ENCODE results near the gene DISP1.

DISP1 gene, protein sequence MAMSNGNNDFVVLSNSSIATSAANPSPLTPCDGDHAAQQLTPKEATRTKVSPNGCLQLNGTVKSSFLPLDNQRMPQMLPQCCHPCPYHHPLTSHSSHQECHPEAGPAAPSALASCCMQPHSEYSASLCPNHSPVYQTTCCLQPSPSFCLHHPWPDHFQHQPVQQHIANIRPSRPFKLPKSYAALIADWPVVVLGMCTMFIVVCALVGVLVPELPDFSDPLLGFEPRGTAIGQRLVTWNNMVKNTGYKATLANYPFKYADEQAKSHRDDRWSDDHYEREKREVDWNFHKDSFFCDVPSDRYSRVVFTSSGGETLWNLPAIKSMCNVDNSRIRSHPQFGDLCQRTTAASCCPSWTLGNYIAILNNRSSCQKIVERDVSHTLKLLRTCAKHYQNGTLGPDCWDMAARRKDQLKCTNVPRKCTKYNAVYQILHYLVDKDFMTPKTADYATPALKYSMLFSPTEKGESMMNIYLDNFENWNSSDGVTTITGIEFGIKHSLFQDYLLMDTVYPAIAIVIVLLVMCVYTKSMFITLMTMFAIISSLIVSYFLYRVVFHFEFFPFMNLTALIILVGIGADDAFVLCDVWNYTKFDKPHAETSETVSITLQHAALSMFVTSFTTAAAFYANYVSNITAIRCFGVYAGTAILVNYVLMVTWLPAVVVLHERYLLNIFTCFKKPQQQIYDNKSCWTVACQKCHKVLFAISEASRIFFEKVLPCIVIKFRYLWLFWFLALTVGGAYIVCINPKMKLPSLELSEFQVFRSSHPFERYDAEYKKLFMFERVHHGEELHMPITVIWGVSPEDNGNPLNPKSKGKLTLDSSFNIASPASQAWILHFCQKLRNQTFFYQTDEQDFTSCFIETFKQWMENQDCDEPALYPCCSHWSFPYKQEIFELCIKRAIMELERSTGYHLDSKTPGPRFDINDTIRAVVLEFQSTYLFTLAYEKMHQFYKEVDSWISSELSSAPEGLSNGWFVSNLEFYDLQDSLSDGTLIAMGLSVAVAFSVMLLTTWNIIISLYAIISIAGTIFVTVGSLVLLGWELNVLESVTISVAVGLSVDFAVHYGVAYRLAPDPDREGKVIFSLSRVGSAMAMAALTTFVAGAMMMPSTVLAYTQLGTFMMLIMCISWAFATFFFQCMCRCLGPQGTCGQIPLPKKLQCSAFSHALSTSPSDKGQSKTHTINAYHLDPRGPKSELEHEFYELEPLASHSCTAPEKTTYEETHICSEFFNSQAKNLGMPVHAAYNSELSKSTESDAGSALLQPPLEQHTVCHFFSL (N-terminal part only)

DNA sequence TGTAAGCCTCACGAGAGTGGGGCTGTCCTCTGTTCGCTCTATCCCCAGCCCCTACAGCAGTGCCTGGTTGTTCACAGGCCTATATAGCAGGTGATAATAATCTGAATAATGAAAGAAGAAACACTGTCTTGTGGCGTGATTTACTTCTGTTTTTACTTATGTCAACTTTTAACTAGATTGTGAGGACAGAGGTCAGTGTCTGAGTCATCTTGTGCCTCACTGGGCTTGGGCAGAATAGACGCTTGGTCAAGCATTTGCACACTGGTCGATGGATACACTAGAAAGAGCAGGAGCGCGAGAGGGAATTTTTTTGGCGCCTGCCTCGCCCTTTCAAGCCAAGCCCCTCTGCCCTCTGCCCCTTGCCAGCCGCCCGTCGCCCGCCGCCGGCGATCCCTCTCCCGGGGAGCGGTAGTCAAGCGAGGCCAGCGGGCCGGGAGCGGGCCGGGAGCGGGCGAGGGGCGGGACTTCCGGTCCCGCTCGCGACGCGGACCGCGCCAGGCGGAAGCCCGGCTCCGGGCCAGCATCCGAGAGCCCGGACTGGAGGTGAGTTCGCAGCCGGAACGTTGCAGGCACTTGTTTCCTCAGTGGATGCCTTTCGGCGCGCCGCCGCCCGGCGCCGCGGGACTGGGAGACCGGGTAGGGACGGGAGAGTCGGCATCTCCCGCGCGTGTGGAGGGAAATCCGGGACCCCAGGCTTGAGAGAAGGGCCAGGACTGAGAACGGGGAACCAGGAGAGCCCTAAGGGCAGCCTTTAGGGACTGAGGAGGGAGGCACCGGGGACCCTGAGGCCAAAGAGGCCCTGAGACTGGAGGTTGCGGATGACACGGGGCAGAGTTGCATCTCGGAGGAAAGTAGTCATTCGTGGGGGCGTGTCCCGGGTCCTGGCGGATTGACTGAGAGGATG, at the start of gene DISP1:
Gene DISP1 (plus strand): TSS at position 504 of the 904 bp plus-strand sequence. CDS start 127,785 bp downstream, outside the sequence.
- Mint-ChIP-seq H3K4me3 (peak within 1 kb of the TSS; percentile 88), H3K36me3 (ENCODE audit: low read depth) (no peaks in the 10 kb centered on the region), H3K27me3 (ENCODE audit: low read depth) (peaks cover 14% of the 10 kb centered on the region), H3K4me1 (ENCODE audit: low read depth) (peaks cover 13% of the 10 kb centered on the region), H3K9me3 (no peaks in the 10 kb centered on the region), H3K27ac (peak within 1 kb of the TSS; percentile 81)
- DNase-seq (ENCODE audit: low spot score), result peak; percentile 67

DNA sequence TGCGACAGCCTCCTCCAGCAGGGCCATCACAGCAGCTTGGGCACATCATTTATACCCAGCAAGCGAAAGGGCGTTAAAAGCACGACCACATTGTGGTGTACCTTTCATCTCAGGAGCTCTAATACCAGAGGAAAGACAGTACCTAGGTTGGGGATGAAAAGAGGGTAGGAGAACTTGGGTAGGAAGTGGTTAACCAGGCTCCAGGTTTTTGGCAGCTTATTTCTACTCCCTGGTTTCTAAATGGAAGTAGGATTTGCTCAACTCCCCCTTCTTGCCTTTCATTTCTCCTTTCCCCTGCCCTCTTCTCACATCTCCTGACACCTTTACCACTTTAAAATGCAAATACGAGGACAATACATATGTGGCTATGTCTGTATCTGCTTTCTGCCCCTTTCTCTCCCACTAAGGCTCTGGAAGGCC, 47.7 kb upstream of the DISP1 start:
- no peak overlapping the region for H3K4me3 Mint-ChIP-seq
- H3K4me1 Mint-ChIP-seq (ENCODE audit: low read depth), result no peaks in the 10 kb centered on the region
- H3K36me3 Mint-ChIP-seq (ENCODE audit: low read depth), result no peaks in the 10 kb centered on the region
- no peak overlapping the region for H3K27ac Mint-ChIP-seq
- no peak for DNase-seq (ENCODE audit: low spot score)
- no peaks in the 10 kb centered on the region for H3K27me3 Mint-ChIP-seq (ENCODE audit: low read depth)
- H3K9me3 Mint-ChIP-seq, result peaks cover 31% of the 10 kb centered on the region

DNA sequence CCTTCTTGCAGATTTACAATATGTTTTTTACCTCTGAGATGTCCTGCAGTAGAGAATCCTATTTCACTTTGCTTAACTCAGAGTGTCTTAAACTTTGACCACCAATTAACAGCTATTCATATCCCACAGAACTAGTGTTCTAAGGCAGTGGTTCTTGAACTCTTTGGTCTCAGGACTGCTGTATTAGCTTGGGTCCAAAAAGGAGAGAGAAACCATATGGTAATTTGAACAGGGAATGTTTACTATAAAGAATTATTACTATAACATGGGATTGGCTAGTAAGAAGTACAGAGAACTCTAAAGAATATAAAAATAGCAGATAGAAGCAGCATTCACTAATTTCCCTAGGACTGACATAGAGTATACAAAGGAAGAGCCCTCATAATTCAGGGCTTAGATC, 46.2 kb upstream of the DISP1 start:
- DNase-seq (ENCODE audit: low spot score), result no peak
- H3K27ac Mint-ChIP-seq, result no peak overlapping the region
- H3K27me3 Mint-ChIP-seq (ENCODE audit: low read depth), result no peaks in the 10 kb centered on the region
- peaks cover 29% of the 10 kb centered on the region for H3K9me3 Mint-ChIP-seq
- no peak overlapping the region for H3K4me3 Mint-ChIP-seq
- H3K4me1 Mint-ChIP-seq (ENCODE audit: low read depth), result no peaks in the 10 kb centered on the region
- H3K36me3 Mint-ChIP-seq (ENCODE audit: low read depth), result no peaks in the 10 kb centered on the region

DNA sequence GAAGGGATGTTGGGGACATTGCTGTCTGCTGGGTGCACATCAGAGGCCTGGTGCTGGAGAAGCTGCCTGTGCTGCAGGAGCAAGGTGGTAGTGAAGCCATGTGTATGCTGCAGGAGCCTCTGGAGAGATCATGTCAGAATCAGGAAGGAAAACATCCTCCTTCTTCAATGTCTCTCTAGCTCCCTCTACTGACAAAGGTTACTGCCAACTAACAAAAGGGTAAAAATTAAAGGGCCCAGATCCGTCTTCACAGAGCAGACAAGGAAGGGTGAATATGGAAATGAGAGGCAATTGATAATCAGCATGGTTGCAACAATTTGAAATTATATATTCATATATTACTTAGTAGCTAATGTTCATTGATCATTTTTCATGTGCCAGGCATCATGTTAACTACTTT, 45.7 kb upstream of the DISP1 start:
- Mint-ChIP-seq H3K27me3 (ENCODE audit: low read depth) (no peaks in the 10 kb centered on the region), H3K4me3 (no peak overlapping the region), H3K36me3 (ENCODE audit: low read depth) (no peaks in the 10 kb centered on the region), H3K9me3 (peaks cover 24% of the 10 kb centered on the region), H3K4me1 (ENCODE audit: low read depth) (no peaks in the 10 kb centered on the region), H3K27ac (no peak overlapping the region)
- no peak for DNase-seq (ENCODE audit: low spot score)

DNA sequence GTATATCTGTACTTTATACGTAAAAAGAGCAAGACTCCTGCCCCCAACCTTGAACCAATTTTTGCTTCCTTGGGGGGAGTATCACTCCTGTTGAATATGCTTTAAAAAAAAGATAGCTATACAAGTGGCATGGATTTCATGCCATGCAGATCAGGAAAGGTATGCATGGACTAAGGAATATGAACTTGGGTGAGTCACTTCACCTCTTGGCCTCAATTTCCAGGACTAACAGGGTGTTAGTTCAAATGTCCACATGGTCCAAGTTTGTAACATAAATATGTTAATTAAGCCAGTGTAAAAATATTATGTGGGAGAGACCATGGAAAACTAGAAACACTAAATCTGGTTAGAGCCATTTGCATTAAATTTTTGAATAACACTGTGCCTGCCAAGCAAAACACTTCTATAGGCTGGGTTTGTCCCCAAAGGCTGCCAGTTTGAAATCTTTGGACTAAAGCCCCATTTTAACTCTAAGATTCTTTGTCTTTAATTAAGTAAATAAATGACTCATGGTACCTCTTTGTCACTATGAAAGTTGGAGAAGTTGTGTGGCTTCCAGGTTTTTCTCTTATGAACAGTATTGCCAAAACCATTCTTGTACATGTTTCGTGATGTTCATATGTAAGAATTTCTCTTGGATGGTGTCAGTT, 44.7 kb upstream of the DISP1 start:
- H3K9me3 Mint-ChIP-seq, result peaks cover 21% of the 10 kb centered on the region
- H3K27ac Mint-ChIP-seq, result no peak overlapping the region
- H3K4me3 Mint-ChIP-seq, result no peak overlapping the region

DNA sequence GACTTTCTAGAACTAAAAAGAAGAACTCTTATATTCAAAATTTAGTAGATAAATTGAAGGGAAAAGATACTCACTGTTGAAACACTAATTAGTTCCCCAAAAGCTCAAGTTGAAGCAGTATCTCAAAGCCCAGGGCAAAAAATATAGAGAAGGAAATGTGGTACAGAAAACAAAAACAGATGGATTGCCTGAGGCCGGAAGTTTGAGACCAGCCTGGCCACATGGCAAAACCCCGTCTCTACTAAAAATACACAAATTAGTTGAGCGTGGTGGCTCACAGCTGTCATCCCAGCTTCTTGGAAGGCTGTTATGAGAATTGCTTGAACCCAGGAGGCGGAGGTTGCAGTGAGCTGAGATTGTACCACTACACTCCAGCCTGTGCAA, 41.9 kb upstream of the DISP1 start:
- H3K9me3 Mint-ChIP-seq, result peaks cover 19% of the 10 kb centered on the region
- DNase-seq (ENCODE audit: low spot score), result no peak
- H3K4me3 Mint-ChIP-seq, result no peak overlapping the region
- peaks cover 9% of the 10 kb centered on the region for H3K27me3 Mint-ChIP-seq (ENCODE audit: low read depth)
- no peak overlapping the region for H3K27ac Mint-ChIP-seq
- no peaks in the 10 kb centered on the region for H3K36me3 Mint-ChIP-seq (ENCODE audit: low read depth)
- H3K4me1 Mint-ChIP-seq (ENCODE audit: low read depth), result no peaks in the 10 kb centered on the region

More for the DNA sequence above, 44.7 kb upstream of the DISP1 start:
- H3K36me3 Mint-ChIP-seq (ENCODE audit: low read depth), result no peaks in the 10 kb centered on the region
- peaks cover 7% of the 10 kb centered on the region for H3K27me3 Mint-ChIP-seq (ENCODE audit: low read depth)
- H3K4me1 Mint-ChIP-seq (ENCODE audit: low read depth), result no peaks in the 10 kb centered on the region
- no peak for DNase-seq (ENCODE audit: low spot score)

DNA sequence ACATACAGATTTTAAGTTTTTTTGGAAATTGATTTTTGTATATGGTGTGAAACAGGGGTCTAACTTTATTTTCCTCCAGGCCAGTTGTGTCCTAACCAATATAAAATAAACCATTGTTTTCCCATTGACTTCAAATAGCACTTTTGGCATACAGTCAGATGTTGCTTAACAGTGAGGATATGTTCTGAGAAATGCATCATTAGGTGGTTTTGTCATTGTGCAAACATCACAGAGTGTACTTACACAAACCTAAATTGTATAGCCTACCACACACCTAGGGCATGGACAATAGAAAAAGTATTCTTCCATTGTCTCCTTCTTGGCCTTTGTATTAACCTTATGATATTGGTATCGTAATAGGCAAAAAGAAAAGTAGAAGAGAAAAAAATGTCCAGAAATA, 37.4 kb upstream of the DISP1 start:
- Mint-ChIP-seq H3K9me3 (no peaks in the 10 kb centered on the region), H3K27me3 (ENCODE audit: low read depth) (peaks cover 17% of the 10 kb centered on the region), H3K4me1 (ENCODE audit: low read depth) (no peaks in the 10 kb centered on the region), H3K27ac (no peak overlapping the region), H3K4me3 (no peak overlapping the region), H3K36me3 (ENCODE audit: low read depth) (no peaks in the 10 kb centered on the region)
- no peak for DNase-seq (ENCODE audit: low spot score)

DNA sequence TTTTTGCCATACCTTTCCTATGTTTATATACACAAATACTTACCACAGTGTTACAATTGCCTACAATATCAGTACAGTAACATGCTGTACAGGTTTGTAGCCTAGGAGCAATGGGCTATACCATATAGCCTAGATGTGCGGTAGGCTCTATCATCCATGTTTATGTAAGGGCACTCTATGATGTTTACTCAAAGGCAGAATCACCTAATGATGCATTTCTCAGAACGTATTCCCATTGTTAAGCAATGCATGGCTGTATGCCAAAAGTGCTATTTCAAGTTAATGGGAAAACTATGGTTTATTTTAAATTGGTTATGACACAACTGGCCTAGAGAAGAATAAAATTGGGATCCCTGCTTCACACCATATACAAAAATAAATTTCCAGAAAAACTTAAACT, 36.9 kb upstream of the DISP1 start:
- H3K9me3 Mint-ChIP-seq, result no peaks in the 10 kb centered on the region
- H3K27me3 Mint-ChIP-seq (ENCODE audit: low read depth), result peaks cover 19% of the 10 kb centered on the region
- H3K4me3 Mint-ChIP-seq, result no peak overlapping the region
- no peak for DNase-seq (ENCODE audit: low spot score)
- no peaks in the 10 kb centered on the region for H3K36me3 Mint-ChIP-seq (ENCODE audit: low read depth)
- no peaks in the 10 kb centered on the region for H3K4me1 Mint-ChIP-seq (ENCODE audit: low read depth)
- H3K27ac Mint-ChIP-seq, result no peak overlapping the region

DNA sequence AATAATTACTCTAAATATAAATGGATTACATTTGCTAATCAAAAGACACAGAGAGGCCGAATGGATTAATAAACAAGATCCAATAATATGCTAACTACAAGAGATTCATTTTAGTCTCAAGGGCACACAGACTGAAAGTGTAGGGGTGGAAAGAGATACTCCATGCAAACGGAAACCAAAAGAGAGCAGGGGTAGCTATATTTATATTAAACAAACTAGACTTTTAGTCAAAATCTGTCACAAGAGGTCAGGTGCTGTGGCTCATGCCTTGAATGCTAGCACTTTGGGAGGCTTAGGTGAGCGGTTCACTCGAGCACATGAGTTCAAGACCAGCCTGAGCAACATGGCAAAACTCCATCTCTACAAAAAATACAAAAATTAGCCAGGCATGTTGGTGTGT, 33.6 kb upstream of the DISP1 start:
- H3K36me3 Mint-ChIP-seq (ENCODE audit: low read depth), result no peaks in the 10 kb centered on the region
- H3K4me3 Mint-ChIP-seq, result no peak overlapping the region
- peaks cover 2% of the 10 kb centered on the region for H3K4me1 Mint-ChIP-seq (ENCODE audit: low read depth)
- H3K9me3 Mint-ChIP-seq, result no peaks in the 10 kb centered on the region
- H3K27me3 Mint-ChIP-seq (ENCODE audit: low read depth), result peaks cover 19% of the 10 kb centered on the region
- DNase-seq (ENCODE audit: low spot score), result no peak
- no peak overlapping the region for H3K27ac Mint-ChIP-seq

DNA sequence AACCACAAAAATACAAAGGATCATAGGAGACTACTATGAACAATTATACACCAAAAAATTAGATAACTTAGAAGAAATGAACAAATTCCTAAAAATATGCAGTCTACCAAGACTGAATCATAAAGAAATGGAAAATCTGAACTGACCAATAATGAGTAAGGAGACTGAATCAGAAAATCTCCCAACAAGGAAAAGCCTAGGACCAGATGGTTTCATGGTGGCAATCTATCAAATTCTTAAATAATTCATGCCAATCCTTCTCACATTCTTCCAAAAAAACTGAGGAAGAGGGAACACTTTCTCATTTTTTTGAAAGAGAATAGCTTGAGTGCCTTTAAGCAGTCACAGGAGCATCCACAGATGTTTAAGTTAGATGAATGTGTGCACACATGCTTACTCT, 31.8 kb upstream of the DISP1 start:
- H3K27me3 Mint-ChIP-seq (ENCODE audit: low read depth), result peaks cover 17% of the 10 kb centered on the region

DNA sequence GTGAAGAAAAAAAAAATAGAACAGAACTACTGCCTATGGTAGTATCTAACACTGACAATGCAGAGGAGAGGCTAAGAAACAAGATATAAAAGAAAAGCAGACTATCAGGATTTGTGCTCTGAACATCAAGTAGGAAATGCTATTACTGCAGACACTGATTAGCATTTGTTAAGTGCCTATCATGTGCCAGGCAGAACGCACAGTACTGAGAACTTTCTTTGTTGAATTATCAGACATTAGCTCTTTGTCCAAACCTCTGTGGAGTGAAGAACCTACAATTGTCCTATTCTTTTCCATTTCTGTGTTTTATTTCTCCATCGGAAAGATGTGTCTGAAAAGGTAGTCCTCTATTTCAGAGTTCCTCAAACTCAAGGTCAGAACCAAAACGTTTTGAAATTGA, 30.5 kb upstream of the DISP1 start:
- Mint-ChIP-seq H3K4me1 (ENCODE audit: low read depth) (peaks cover 2% of the 10 kb centered on the region), H3K27ac (no peak overlapping the region), H3K36me3 (ENCODE audit: low read depth) (no peaks in the 10 kb centered on the region), H3K9me3 (peaks cover under 1% of the 10 kb centered on the region), H3K27me3 (ENCODE audit: low read depth) (peaks cover 15% of the 10 kb centered on the region), H3K4me3 (no peak overlapping the region)
- no peak for DNase-seq (ENCODE audit: low spot score)

More for the DNA sequence above, 31.8 kb upstream of the DISP1 start:
- Mint-ChIP-seq H3K9me3 (no peaks in the 10 kb centered on the region), H3K27ac (no peak overlapping the region), H3K4me3 (no peak overlapping the region), H3K36me3 (ENCODE audit: low read depth) (no peaks in the 10 kb centered on the region), H3K4me1 (ENCODE audit: low read depth) (peaks cover 2% of the 10 kb centered on the region)
- DNase-seq (ENCODE audit: low spot score), result no peak

DNA sequence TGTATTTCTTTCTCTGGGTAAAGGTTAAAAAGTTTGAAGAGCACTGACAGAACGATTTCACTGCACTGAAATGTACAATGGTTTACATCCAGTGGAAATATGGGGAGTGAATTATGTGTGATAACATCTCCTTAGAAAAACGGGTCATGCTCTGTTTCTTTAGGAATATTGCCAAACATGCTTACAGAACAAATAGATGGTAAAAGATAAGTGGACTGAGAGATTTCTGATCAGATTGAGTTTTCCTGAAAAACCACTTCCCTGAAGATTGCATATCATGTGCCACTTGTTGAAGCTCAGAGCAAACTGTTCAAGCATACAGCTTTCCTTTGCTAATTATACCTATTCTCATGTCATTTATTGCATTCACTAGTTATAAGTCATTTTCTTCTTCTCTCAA, 29.9 kb upstream of the DISP1 start:
- peaks cover 6% of the 10 kb centered on the region for H3K9me3 Mint-ChIP-seq
- H3K27me3 Mint-ChIP-seq (ENCODE audit: low read depth), result peaks cover 15% of the 10 kb centered on the region
- peaks cover 3% of the 10 kb centered on the region for H3K4me1 Mint-ChIP-seq (ENCODE audit: low read depth)
- no peak overlapping the region for H3K27ac Mint-ChIP-seq
- no peak for DNase-seq (ENCODE audit: low spot score)
- H3K4me3 Mint-ChIP-seq, result no peak overlapping the region
- no peaks in the 10 kb centered on the region for H3K36me3 Mint-ChIP-seq (ENCODE audit: low read depth)
